Measurements from ENCODE around the gene CDR2. TPM values are rescaled to one million over a fixed set of nuclear protein-coding genes. Genes with fewer than 3 reads are reported as not detected.
A peak's percentile ranks its signal among the peaks of the same experiment; 100 is the strongest.
"Not testable (repeated sequence)": the region's sequence is repeated elsewhere in the genome, so short reads cannot be mapped to it uniquely, and the experiment has no call there.

The CDR2 gene
- total and polyA plus RNA-seq, 5 experiments from 2014 or later: 46.8 to 91.0 (median 68.7) TPM

DNA sequence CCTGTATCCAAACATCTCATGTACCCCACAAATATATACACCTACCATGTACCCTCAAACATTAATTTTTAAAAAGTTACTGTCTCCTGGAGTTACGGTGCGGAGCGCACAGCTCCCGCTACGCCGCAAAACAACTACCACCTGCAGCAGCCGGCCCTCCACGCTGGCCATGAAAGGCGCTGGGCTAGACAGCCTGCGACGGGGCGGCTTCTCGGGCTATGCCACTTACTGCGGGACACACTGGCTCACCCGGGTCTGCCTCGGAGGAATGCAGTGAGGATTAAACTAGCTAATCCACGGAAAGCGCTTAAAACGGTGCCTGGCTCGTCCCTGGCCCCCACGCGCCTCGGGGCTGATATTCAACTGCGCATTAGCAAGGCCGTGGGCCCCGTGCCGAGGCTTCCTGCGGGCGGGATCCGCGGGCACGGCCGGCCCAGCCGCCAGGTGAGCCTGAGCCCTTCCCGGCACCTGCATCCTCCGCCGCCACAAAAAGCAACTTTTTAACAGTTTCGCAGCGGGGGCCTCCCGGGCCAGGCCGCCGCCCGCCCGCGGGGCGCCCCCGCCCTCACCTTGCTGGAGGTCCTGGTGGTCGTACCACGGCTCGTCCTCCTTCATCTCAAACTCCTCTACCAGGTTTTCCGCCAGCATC, 633 bp downstream of the CDR2 start:
- Mint-ChIP-seq H3K4me3 (peak overlapping the region; percentile 93 to 98 (median 97)), H3K27me3 (no peaks in the 10 kb centered on the region), H3K4me1 (peaks cover 16 to 61% (median 56%) of the 10 kb centered on the region in 4 donors), H3K9me3 (no peaks in the 10 kb centered on the region), H3K27ac (peak overlapping the region; percentile 87 to 98 (median 95)), H3K36me3 (peaks cover 0 to 21% (median 2%) of the 10 kb centered on the region in 3 donors)
- peak in 8 of 10 donors; percentile 17 to 67 (median 28) for DNase-seq
- POLR2A ChIA-PET: interaction anchor here (0.8 to 9.1 kb wide), 15 partner anchors 8 to 421 kb away, joined by 3 to 193 read pairs (median 5); partner anchors contain the start of genes POLR3E and UQCRC2
- peak; percentile 9 to 13 for ATAC-seq

DNA sequence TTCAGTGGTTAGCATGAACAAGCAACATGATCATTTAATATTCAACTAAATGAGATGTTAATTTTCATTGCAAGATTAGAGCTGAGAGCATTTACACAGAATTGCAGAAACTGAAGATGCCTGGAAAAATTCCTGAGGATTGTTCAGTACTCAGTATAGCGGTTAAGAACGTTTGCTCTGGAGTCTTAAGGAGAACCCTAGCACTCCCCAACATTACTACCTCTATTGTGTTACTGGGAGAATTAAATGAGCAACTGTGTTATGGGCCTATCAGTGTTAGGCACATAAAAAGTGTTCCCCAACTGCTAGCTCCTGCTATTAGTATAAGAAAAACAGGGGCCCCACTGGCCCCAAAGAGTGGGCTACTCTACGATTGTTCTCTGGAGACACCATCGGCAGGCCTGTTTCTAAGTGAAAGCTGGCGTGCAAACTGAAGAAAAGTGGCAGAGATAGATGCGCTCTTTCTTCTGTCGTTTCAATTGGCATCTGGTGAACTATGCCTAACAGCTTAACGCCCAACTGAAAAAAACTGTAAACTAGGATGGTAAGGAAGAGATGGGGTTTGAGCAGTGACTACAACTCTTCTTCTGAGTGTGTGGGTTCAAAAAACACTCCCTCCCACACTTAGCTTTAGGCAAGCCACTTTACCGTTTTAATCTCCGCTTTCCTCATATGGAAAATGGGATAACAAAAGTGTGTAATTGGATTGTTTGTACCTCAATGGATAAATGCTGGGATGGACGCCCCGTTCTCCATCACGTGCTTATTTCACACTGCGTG, 1.3 kb downstream of the CDR2 start:
- Mint-ChIP-seq H3K27ac (peak overlapping the region; percentile 87 to 98 (median 95)), H3K9me3 (no peaks in the 10 kb centered on the region), H3K4me3 (peak overlapping the region; percentile 93 to 98 (median 97)), H3K4me1 (peaks cover 16 to 68% (median 61%) of the 10 kb centered on the region in 4 donors), H3K36me3 (peaks cover 0 to 26% (median 2%) of the 10 kb centered on the region in 3 donors), H3K27me3 (no peaks in the 10 kb centered on the region)
- POLR2A ChIA-PET: interaction anchor here (0.7 to 9.1 kb wide), 18 partner anchors 9 to 421 kb away, joined by 3 to 193 read pairs (median 4); partner anchors contain the start of genes POLR3E and UQCRC2
- ATAC-seq (no peak), DNase-seq (peak in 2 of 10 donors; percentile 18 to 32)

DNA sequence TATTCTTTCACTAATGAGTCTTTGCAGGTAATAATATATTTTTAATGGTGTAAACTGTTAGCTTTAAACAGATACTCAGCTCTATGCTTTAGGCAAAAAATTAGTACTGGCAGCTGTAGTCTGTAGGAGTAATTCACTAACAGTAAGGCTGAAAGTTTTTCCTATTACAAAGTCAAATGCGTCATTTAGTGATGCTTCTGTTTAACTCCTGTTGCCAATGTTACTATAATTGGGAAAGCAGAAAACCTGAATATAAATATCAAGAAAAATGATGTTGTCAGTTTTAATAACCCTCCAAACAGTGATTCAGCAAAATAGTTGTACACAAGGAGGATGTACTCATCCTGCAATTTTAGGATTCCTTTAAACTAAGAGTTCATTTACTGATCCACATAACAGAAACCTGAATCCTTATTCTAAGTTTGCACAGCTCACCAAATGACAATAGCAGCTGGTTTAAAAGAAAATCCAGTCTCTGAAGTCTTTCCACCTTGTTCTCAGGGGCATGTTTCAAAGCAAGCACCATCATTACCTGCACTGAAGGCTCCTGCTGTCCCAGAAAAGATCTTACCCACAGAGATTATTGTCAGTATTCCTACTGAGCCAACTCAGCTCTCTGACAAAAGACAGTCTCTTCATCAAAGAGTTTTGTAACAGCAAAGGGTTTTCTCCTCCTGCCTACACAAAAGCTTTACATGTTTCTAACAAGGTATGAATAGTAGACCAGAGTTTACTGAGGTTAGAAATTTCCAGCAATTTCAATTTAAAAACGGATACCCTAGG, 4.2 kb downstream of the CDR2 start:
- peak overlapping the region; percentile 7 to 96 (median 82) for H3K27ac Mint-ChIP-seq
- DNase-seq (no peak), ATAC-seq (no peak)
- H3K27me3 Mint-ChIP-seq: no peaks in the 10 kb centered on the region
- peaks cover 28 to 87% (median 76%) of the 10 kb centered on the region in 4 donors for H3K4me1 Mint-ChIP-seq
- peaks cover 0 to 34% (median 6%) of the 10 kb centered on the region in 3 donors for H3K36me3 Mint-ChIP-seq
- H3K9me3 Mint-ChIP-seq: no peaks in the 10 kb centered on the region
- POLR2A ChIA-PET: interaction anchor here (0.5 to 1.8 kb wide), 4 partner anchors 13 to 181 kb away, joined by 3 to 14 read pairs (median 6); no protein-coding TSS in a partner anchor
- H3K4me3 Mint-ChIP-seq: peak overlapping the region; percentile 47 to 98 (median 97)

DNA sequence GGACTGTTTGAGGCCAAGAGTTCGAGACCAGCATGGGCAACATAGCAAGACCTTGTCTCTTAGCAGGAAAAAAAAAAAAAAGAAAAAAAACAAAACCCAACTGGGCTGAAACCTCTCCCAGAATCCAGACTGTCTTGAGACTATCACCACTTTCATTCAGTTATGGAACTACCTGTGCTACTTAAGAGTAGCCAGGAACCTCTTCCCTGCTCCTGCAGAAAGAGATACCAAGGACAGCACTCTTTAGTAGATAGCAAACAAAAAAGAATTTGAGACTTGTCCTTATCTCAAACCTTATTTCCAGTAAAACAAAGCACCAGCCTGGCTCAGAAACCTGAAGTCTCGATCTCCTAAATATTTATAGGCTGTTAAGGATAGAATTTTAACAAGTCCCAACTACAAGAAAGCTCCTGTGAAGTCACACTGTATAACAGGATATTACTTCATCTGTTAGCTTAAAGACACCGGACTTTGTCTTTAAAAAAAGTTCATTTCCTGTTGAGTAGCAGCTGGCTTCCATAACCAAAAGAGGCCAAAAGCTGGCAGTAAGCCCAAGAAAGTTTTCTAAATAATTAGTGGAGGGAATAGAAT, 5.1 kb downstream of the CDR2 start:
- Mint-ChIP-seq H3K27ac (peak overlapping the region; percentile 20 to 94 (median 84)), H3K27me3 (no peaks in the 10 kb centered on the region), H3K9me3 (no peaks in the 10 kb centered on the region), H3K36me3 (peaks cover 0 to 43% (median 6%) of the 10 kb centered on the region in 3 donors), H3K4me3 (peak overlapping the region; percentile 16 to 72 (median 56)), H3K4me1 (peaks cover 27 to 91% (median 79%) of the 10 kb centered on the region in 4 donors)
- ATAC-seq (no peak), DNase-seq (peak in 2 of 10 donors; percentile 18 to 35)
- POLR2A ChIA-PET: interaction anchor here (0.9 to 1.8 kb wide), 3 partner anchors 12 to 180 kb away, joined by 3 to 14 read pairs (median 6); no protein-coding TSS in a partner anchor

DNA sequence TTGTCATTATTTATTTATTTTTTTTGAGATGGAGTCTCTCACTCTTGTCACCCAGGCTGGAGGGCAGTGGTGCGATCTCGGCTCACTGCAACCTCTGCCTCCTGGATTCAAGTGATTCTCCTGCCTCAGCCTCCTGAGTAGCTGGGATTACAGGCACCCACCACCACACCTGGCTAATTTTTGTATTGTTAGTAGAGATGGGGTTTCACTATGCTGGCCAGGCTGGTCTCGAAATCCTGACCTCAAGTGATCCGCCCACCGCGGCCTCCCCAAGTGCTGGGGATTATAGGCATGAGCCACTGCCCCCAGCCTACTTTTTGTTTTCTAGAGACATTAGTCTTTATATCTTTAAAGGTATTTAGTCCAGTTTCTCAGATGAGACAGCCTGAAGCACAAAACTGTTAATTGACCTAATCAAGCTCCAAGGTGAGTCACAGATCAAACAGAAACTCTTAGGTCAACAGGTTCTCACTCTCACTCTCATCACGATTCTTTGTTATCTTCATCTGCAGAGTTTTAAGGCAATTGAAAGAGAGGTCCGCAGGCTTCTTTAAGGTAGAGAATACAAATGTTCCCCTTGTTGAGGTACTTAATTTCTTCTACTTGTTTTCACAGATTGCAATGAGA, 6.1 kb downstream of the CDR2 start:
- H3K27me3 Mint-ChIP-seq, DNase-seq, ATAC-seq, H3K9me3 Mint-ChIP-seq: not testable (repeated sequence)
- Mint-ChIP-seq H3K36me3 (peaks cover 0 to 53% (median 9%) of the 10 kb centered on the region in 3 donors), H3K4me3 (peak overlapping the region; percentile 5 to 64 (median 46)), H3K27ac (peak overlapping the region in 6 of 10 donors; percentile 24 to 94 (median 76)), H3K4me1 (peaks cover 32 to 94% (median 88%) of the 10 kb centered on the region in 4 donors)
- POLR2A ChIA-PET: interaction anchor here (1.1 to 2.0 kb wide), 3 partner anchors 9 to 14 kb away, joined by 3 to 6 read pairs (median 4); no protein-coding TSS in a partner anchor

DNA sequence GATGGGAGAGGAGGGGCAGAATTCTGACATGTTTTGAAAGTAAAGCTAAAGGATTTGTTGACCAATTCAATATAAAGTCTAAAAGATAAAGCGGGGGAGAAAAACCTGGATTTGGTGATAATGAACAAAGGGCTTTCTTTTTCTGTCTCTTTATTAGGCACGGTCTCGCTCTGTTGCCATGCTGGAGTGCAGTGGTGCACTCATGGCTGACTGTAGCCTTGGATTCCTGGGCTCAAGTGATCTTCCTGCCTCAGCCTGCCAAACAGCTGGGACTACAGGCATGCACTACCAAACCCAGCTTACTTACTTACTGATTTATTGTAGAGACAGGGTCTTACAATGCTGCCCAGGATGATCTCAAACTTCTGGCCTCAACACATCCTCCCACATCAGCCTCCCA, 7.5 kb downstream of the CDR2 start:
- H3K4me1 Mint-ChIP-seq: peaks cover 26 to 89% (median 81%) of the 10 kb centered on the region in 4 donors
- peak overlapping the region in 6 of 10 donors; percentile 1 to 78 (median 62) for H3K27ac Mint-ChIP-seq
- H3K4me3 Mint-ChIP-seq: peak overlapping the region in 8 of 10 donors; percentile 1 to 82 (median 36)
- no peaks in the 10 kb centered on the region for H3K9me3 Mint-ChIP-seq
- POLR2A ChIA-PET: interaction anchor here (1.2 to 2.0 kb wide), 2 partner anchors 12 to 27 kb away, joined by 3 to 6 read pairs; no protein-coding TSS in a partner anchor
- DNase-seq (no peak), ATAC-seq (no peak)
- no peaks in the 10 kb centered on the region for H3K27me3 Mint-ChIP-seq
- H3K36me3 Mint-ChIP-seq: peaks cover 0 to 57% (median 19%) of the 10 kb centered on the region in 3 donors

DNA sequence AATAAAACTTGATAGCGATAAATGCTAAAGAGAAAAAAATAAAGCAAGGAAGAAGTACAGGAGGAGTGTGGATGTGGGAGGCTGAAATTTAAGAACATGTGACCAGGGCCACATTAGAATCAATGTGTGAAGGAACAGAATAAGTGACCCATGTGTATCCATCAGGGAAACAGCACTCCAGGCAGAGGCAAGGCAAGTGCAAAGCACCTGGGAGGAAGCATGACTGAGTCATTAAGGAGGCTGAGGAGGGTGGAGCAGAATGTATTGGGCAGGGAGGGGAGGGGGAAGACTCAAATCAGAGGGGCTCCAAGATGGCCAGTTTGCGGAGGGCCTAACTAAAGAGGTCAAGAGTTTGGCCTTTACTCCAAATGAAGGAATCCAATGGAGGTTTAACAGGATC, 8.0 kb downstream of the CDR2 start:
- H3K27ac Mint-ChIP-seq: peak overlapping the region in 8 of 10 donors; percentile 1 to 78 (median 64)
- peaks cover 0 to 56% (median 19%) of the 10 kb centered on the region in 3 donors for H3K36me3 Mint-ChIP-seq
- H3K4me1 Mint-ChIP-seq: peaks cover 23 to 86% (median 78%) of the 10 kb centered on the region in 4 donors
- no peaks in the 10 kb centered on the region for H3K9me3 Mint-ChIP-seq
- POLR2A ChIA-PET: interaction anchor here (1.2 to 14.4 kb wide), 3 partner anchors 9 to 26 kb away, joined by 3 to 193 read pairs (median 6); partner anchors contain the start of gene CDR2
- DNase-seq (no peak), ATAC-seq (no peak)
- H3K4me3 Mint-ChIP-seq: peak overlapping the region in 9 of 10 donors; percentile 8 to 82 (median 45)
- H3K27me3 Mint-ChIP-seq: no peaks in the 10 kb centered on the region

DNA sequence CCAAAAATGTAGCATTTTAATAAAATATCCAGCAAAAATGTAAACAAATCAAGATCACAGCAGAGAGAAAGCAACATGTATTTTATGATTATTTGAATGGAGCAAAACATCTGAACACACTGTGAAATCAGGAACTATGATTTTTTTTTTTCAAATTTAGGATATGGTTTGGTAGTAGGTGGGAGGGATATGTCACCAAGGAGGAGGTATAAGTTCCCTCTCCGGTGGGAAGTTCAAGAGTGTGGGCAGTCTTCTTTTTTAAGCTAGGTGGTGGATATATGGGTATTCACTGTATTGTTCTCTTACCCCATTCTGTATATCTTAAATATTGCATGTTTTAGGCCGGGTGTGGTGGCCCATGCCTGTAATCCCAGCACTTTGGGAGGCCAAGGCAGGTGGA, 10.2 kb downstream of the CDR2 start:
- no peak for DNase-seq
- Mint-ChIP-seq H3K27me3 (no peaks in the 10 kb centered on the region), H3K4me3 (peak overlapping the region in 1 of 10 donors; percentile 14), H3K36me3 (peaks cover 0 to 59% (median 19%) of the 10 kb centered on the region in 3 donors), H3K27ac (peak overlapping the region in 9 of 10 donors; percentile 9 to 82 (median 60)), H3K9me3 (no peaks in the 10 kb centered on the region), H3K4me1 (peaks cover 29 to 84% (median 75%) of the 10 kb centered on the region in 4 donors)
- ATAC-seq: no peak
- POLR2A ChIA-PET: interaction anchor here (1.2 to 14.4 kb wide), 2 partner anchors 11 kb away, joined by 5 to 193 read pairs; partner anchors contain the start of gene CDR2

DNA sequence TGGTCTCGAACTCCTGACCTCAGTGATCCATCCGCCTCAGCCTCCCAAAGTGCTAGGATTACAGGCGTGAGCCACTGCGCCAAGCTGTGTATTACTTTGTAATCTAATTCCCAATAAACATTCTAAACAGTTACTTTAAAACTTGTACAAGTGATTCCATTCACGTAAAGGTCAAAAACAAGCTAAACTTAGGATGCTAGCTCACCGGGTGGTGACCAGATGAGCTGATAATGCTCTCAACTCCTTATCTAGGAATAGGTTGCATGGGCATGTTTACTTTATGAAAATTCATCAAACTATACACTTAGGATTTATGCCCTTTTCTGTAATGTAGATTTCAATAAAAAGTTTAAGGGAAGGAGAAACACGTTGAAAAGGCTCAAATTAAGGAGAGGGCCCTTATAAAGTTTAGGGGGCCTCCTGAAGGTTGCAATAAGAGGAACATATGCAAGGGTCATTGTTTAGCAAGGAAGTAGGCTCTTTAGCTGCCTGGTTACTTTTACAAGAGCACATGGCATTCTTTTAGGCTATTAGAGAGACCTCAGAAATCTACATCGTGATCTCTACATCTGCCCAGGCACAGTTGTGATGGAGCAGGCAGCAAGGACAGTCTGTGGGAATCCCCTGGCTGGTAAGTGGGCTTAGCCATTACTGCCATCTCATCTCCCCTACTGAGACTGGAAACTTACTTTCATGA, 13.3 kb downstream of the CDR2 start:
- no peak for ATAC-seq
- Mint-ChIP-seq H3K4me3 (peak overlapping the region in 4 of 10 donors; percentile 2 to 30 (median 25)), H3K27ac (peak overlapping the region; percentile 65 to 88 (median 81)), H3K27me3 (no peaks in the 10 kb centered on the region), H3K9me3 (no peaks in the 10 kb centered on the region), H3K4me1 (peaks cover 31 to 81% (median 71%) of the 10 kb centered on the region in 4 donors), H3K36me3 (peaks cover 0 to 54% (median 18%) of the 10 kb centered on the region in 3 donors)
- no peak for DNase-seq
- POLR2A ChIA-PET: interaction anchor here (0.9 to 14.4 kb wide), 2 partner anchors 14 to 15 kb away, joined by 4 to 193 read pairs; partner anchors contain the start of gene CDR2

DNA sequence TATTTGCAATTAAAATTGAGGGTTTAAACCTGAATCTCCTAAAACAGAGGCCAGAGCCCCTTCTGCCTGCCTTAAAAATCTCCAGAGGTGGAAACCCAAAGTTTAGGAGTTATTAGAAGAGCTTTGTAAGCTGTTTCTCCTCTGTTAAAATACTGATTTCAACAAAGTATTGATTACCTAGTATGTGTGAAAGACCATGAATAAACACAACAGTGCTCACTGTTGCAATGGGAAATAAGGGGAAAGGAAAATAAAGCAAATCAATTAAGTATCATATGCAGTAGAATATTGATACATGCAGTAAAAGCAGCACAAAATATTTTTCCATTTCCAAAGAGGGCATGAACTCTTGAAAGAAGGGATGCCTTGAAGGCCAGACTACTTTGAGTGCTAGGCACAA, 14.7 kb downstream of the CDR2 start:
- H3K36me3 Mint-ChIP-seq: peaks cover 0 to 48% (median 19%) of the 10 kb centered on the region in 3 donors
- H3K4me3 Mint-ChIP-seq: peak overlapping the region in 6 of 10 donors; percentile 8 to 59 (median 34)
- POLR2A ChIA-PET: interaction anchor here (0.7 to 14.4 kb wide), 2 partner anchors 8 to 16 kb away, joined by 3 to 193 read pairs; partner anchors contain the start of gene CDR2
- DNase-seq (no peak), ATAC-seq (no peak)
- peaks cover 27 to 79% (median 70%) of the 10 kb centered on the region in 4 donors for H3K4me1 Mint-ChIP-seq
- no peaks in the 10 kb centered on the region for H3K27me3 Mint-ChIP-seq
- no peaks in the 10 kb centered on the region for H3K9me3 Mint-ChIP-seq
- peak overlapping the region; percentile 61 to 99 (median 88) for H3K27ac Mint-ChIP-seq
